Right atrium auricular region (tissue), 2 donors: ENCODE measurements around the gene PSAPL1. TPM values are rescaled to one million over a fixed set of nuclear protein-coding genes. Genes with fewer than 3 reads are reported as not detected.

Experiments
- DNase-seq: peaks from one replicate; pipeline ENCODE4 v3.0.0-alpha.2; 2019; ENCODE audit warnings: low spot score
- H3K27ac ChIP-seq, 2 donors: fragments of 200-600 bp; sonication (generic); 1 replicate in 1 of 2; 2 replicates in 1 of 2; pipeline ENCODE4 v1.5.1; 2016 to 2019
- H3K27me3 ChIP-seq, 2 donors: fragments of 200-600 bp; sonication (generic); one replicate each; pipeline versions ENCODE4 v1.5.1 to v1.6.0; 2017 to 2019
- H3K36me3 ChIP-seq: fragments of 200-600 bp; sonication (generic); one replicate; pipeline ENCODE4 v1.5.1; 2016
- H3K4me1 ChIP-seq, 2 donors: fragments of 200-600 bp; sonication (generic); one replicate each; pipeline versions ENCODE4 v1.5.1 to v1.6.0; 2017 to 2019
- H3K4me3 ChIP-seq, 2 donors: fragments of 200-600 bp; sonication (generic); 1 replicate in 1 of 2; 2 replicates in 1 of 2; pipeline ENCODE4 v1.5.1; 2017 to 2019; ENCODE audit warnings: mild to moderate bottlenecking in 1 of 2, moderate library complexity in 1 of 2
- H3K9me3 ChIP-seq, 2 donors: fragments of 200-600 bp; sonication (generic); one replicate each; pipeline ENCODE4 v1.5.1; 2019
- total RNA-seq, 2 donors: library from RNA; depleted of rRNA; stranded (reverse); fragments of >200 nt; gene quantifications; one replicate each; pipeline ENCODE4 v1.1.0, GENCODE V29; 2016
- TF ChIP-seq, protein P1 (sequence below), 2 donors: fragments of 200-600 bp; sonication (generic); IDR thresholded peaks; one replicate each; pipeline ENCODE4 v1.5.1; 2019; ENCODE audit warnings: antibody characterized with exemption in 2 of 2

PSAPL1 gene, protein sequence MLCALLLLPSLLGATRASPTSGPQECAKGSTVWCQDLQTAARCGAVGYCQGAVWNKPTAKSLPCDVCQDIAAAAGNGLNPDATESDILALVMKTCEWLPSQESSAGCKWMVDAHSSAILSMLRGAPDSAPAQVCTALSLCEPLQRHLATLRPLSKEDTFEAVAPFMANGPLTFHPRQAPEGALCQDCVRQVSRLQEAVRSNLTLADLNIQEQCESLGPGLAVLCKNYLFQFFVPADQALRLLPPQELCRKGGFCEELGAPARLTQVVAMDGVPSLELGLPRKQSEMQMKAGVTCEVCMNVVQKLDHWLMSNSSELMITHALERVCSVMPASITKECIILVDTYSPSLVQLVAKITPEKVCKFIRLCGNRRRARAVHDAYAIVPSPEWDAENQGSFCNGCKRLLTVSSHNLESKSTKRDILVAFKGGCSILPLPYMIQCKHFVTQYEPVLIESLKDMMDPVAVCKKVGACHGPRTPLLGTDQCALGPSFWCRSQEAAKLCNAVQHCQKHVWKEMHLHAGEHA
- total RNA-seq, result under 1 TPM in 1 of 2 donors, not detected in 1; 0.12 TPM

DNA sequence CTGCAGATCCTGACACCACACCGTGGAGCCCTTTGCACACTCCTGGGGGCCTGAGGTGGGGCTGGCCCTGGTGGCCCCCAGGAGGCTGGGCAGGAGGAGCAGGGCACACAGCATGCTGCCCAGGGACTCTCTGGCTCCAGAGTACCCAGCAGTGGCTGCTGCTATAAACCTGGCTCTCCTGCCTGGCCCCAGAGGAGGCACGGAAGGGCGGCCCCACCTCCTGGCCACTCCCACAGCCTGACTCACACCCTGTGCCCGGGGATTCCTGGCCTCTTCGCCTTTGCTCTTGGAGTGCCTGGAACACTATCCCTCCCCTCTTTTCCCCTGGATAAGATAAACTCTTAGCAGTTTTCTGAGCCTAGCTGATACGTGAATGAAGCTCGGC, at the start of gene PSAPL1:
PSAPL1 (minus strand) TSS at position 165 of the 385 bp plus-strand sequence; CDS start at position 114, 51 bp downstream.
- no peak for DNase-seq
- H3K4me1 ChIP-seq, result peaks cover 0 to 12% of the 10 kb centered on the region in 2 donors
- H3K27me3 ChIP-seq, result no peaks in the 10 kb centered on the region
- no peaks in the 10 kb centered on the region for H3K36me3 ChIP-seq
- no peak within 1 kb of the TSS for H3K27ac ChIP-seq
- no peaks in the 10 kb centered on the region for H3K9me3 ChIP-seq
- H3K4me3 ChIP-seq, result no peak within 1 kb of the TSS
- TF ChIP-seq, protein P1, sequence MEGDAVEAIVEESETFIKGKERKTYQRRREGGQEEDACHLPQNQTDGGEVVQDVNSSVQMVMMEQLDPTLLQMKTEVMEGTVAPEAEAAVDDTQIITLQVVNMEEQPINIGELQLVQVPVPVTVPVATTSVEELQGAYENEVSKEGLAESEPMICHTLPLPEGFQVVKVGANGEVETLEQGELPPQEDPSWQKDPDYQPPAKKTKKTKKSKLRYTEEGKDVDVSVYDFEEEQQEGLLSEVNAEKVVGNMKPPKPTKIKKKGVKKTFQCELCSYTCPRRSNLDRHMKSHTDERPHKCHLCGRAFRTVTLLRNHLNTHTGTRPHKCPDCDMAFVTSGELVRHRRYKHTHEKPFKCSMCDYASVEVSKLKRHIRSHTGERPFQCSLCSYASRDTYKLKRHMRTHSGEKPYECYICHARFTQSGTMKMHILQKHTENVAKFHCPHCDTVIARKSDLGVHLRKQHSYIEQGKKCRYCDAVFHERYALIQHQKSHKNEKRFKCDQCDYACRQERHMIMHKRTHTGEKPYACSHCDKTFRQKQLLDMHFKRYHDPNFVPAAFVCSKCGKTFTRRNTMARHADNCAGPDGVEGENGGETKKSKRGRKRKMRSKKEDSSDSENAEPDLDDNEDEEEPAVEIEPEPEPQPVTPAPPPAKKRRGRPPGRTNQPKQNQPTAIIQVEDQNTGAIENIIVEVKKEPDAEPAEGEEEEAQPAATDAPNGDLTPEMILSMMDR (IDR thresholded peaks at IDR 0.05), result no peak

DNA sequence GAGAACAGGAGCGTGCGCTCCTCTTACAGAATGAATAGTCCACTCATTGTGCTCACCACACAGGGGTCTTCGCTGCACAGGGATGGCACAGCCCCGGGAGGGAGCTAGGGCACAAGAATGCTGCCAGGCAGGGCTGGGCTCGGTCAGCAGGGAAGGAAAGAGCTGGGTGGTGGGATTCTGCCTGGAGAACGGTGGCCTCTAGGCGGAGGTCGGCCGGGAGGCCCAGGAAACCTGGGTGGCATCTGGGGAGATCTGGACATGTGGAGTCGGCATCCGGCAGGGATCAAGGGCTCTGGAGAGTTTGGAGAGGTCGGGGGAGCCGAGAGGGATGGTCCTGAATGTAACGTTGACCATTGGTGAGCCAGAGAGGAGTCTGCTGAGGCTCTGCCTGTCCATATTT, 46.5 kb upstream of the PSAPL1 start:
- TF ChIP-seq, protein P1 (IDR thresholded peaks at IDR 0.05), result no peak
- no peaks in the 10 kb centered on the region for H3K4me1 ChIP-seq
- H3K27ac ChIP-seq, result no peak overlapping the region
- H3K4me3 ChIP-seq, result no peak overlapping the region
- H3K36me3 ChIP-seq, result no peaks in the 10 kb centered on the region
- no peaks in the 10 kb centered on the region for H3K9me3 ChIP-seq
- H3K27me3 ChIP-seq, result no peaks in the 10 kb centered on the region
- no peak for DNase-seq

DNA sequence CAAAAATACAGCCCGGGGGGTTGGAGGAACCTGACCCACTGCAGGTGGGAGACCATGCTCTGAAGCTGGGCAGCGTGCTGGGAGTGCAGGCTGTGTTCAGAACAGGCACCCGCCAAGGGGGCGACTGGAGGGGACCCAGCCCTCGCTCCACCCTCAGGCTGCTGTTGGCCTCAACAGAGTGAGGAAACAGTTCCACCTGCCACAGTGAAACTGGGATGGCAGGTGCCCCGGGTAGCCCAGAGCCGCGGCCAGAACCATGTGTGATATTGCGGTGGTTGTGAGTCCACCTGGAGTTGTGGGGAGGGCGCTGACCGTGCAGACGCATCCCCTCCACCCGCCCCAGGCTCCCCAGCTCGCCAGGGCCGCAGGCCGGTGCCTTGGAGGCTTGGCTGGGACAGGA, 45.7 kb upstream of the PSAPL1 start:
- no peaks in the 10 kb centered on the region for H3K27me3 ChIP-seq
- no peaks in the 10 kb centered on the region for H3K36me3 ChIP-seq
- H3K4me3 ChIP-seq, result no peak overlapping the region
- no peaks in the 10 kb centered on the region for H3K4me1 ChIP-seq
- H3K27ac ChIP-seq, result no peak overlapping the region
- DNase-seq, result no peak
- H3K9me3 ChIP-seq, result no peaks in the 10 kb centered on the region
- TF ChIP-seq, protein P1 (IDR thresholded peaks at IDR 0.05), result no peak

DNA sequence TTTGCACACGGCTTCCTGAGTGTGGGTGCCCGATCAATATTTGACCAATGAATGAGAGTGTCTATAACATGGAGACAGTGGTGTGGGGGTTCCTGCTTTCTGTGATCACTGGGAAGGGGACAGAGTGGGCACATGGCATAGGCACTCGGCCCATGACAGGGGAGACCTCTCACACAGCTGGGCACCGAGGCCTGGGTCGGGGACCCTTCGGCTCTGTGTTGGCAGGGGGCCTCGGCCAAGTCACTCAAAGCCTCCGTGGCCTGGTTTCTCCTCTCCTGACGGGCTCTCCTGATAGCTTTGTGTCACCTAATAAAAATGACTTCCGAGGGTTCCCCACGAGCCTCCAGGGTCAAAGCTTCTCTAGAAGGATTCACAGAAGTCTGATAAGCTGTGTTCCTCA, 43.9 kb upstream of the PSAPL1 start:
- Histone ChIP-seq H3K36me3 (no peaks in the 10 kb centered on the region), H3K27me3 (no peaks in the 10 kb centered on the region), H3K4me3 (no peak overlapping the region), H3K9me3 (no peaks in the 10 kb centered on the region), H3K4me1 (no peaks in the 10 kb centered on the region), H3K27ac (no peak overlapping the region)
- DNase-seq, result no peak
- TF ChIP-seq, protein P1 (IDR thresholded peaks at IDR 0.05), result no peak

DNA sequence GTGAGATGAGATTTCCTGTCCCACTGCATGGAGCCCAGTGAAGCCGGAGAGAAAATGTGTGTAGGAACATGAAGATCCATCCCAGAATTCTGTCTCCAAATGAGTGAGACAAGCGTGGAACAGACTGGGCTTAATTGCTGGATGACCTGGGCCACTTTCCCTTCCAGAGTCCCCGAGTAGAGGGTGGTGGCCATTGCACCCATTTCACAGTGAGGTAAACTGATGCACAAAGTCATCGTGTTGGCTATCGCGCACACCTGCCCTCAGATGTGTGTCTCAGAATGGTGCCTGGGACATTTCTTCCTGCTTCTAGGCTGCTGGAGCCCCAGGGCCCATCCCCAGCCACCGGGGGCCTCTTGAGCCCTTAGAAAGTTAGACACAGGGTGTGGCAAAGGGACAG, 43.0 kb upstream of the PSAPL1 start:
- no peak for DNase-seq
- no peak overlapping the region for H3K4me3 ChIP-seq
- H3K27me3 ChIP-seq, result no peaks in the 10 kb centered on the region
- no peaks in the 10 kb centered on the region for H3K9me3 ChIP-seq
- TF ChIP-seq, protein P1 (IDR thresholded peaks at IDR 0.05), result no peak
- no peaks in the 10 kb centered on the region for H3K36me3 ChIP-seq
- no peak overlapping the region for H3K27ac ChIP-seq
- H3K4me1 ChIP-seq, result no peaks in the 10 kb centered on the region
